Colonic mucosa (tissue), 4 donors: Measurements from ENCODE around the gene SPACA7. TPM values are rescaled to one million over a fixed set of nuclear protein-coding genes. Genes with fewer than 3 reads are reported as not detected.

ENCODE experiments used
- DNase-seq: peaks from one replicate; pipeline ENCODE4 v3.0.0-alpha.2; 2020
- H3K27ac ChIP-seq: fragments of 200-600 bp; one replicate; pipeline ENCODE4 v1.8.0; 2021
- H3K27me3 ChIP-seq: fragments of 200-600 bp; one replicate; pipeline ENCODE4 v1.8.0; 2021
- H3K36me3 ChIP-seq: fragments of 200-600 bp; one replicate; pipeline ENCODE4 v1.8.0; 2021
- H3K4me1 ChIP-seq: fragments of 200-600 bp; one replicate; pipeline ENCODE4 v1.8.0; 2021; ENCODE audit warnings: mild to moderate bottlenecking
- H3K4me3 ChIP-seq: fragments of 200-600 bp; one replicate; pipeline ENCODE4 v1.8.0; 2021
- H3K9ac ChIP-seq, 2 donors: one replicate each; pipeline ENCODE4 v1.7.0; 2013; ENCODE audit warnings: control low read depth in 2 of 2, low read depth in 2 of 2, low read length in 2 of 2
- H3K9me3 ChIP-seq: fragments of 200-600 bp; one replicate; pipeline ENCODE4 v1.8.0; 2021
- CTCF ChIP-seq: fragments of 200-600 bp; IDR thresholded peaks from one replicate; pipeline ENCODE4 v1.8.0; 2022; ENCODE audit warnings: antibody characterized with exemption, mild to moderate bottlenecking
- intact Hi-C: fragments of 100-400 bp; cut with DNase I; formaldehyde crosslinking; loops from one replicate; pipeline ENCODE4 v1.14.1; 2022
- total RNA-seq, 2 donors: library from RNA; stranded (reverse); fragmentation: NEBNext Ultra II Directional in 1 of 2; extraction: Animal tissue kit (Norgen Biotek cat#: 25700) in 1 of 2; gene quantifications; one replicate each; pipeline ENCODE4 v1.2.1, GENCODE V29; 2021
- donor health status: healthy.
- donor health status: DM: no; HTN: no; CAD: no.
- donor health status: DM: no; HTN: no; CAD: no.

Gene SPACA7
- total RNA-seq, 2 donors from 2014 or later, result not detected

DNA sequence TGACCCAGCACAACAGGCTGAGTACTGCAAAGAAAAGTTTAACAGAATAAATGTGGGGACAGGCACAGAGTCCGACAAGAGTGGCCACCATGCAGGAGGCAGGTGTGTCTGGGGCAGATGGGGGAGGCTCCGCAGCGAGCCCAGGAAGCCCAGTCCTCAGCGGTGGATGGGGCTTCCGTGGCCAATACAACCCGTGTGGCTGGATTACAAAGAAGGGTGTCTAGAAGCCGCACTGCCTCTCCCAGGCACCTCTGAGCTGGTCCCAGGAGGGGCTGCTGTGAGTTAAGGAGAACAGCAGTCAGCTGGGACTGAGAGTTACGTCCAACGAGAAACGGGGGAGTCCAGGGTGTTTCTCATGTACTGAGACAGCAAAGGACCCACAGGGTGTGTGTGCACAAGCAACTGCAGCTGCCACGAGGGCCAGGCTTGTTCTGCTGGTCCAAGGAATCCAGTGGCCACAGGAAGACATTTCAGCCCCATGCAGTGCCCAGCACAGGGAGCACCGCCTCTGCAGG is 70.2 kb downstream of the SPACA7 start:
- no peak for TF ChIP-seq CTCF
- no peak overlapping the region for H3K9ac ChIP-seq
- no peaks in the 10 kb centered on the region for H3K9me3 ChIP-seq
- no peak overlapping the region for H3K27ac ChIP-seq
- H3K4me1 ChIP-seq, result no peaks in the 10 kb centered on the region
- no peaks in the 10 kb centered on the region for H3K36me3 ChIP-seq
- intact Hi-C loops, result loop anchor here (5.0 to 10.0 kb wide), 2 partner anchors 382 to 974 kb away; partner anchors contain the start of gene SOX1
- no peak overlapping the region for H3K4me3 ChIP-seq
- peaks cover 7% of the 10 kb centered on the region for H3K27me3 ChIP-seq
- DNase-seq, result peak; percentile 3

DNA sequence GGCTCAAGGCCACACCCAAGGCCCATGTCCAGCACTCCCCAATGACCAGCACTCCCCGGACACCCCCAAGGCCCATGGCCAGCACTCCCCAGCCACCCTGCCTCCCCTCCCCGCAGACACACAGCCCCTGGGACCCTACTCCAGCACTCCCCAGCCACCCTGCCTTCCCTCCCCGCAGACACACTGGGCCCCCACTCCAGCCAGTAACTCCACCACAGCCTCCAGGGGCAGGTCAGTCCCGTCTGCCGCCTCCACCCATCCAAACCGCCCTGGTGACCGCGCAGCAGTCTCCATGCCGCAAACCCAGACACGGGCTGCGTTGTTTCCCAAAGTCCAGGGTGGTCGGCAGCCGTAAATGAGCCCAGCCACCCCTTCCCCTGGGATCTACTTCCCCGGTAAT is 70.7 kb downstream of the SPACA7 start:
- intact Hi-C loops, result loop anchor here (5.0 to 10.0 kb wide), 2 partner anchors 382 to 975 kb away; partner anchors contain the start of gene SOX1
- no peaks in the 10 kb centered on the region for H3K36me3 ChIP-seq
- H3K4me1 ChIP-seq, result no peaks in the 10 kb centered on the region
- no peaks in the 10 kb centered on the region for H3K9me3 ChIP-seq
- no peak overlapping the region for H3K9ac ChIP-seq
- H3K4me3 ChIP-seq, result no peak overlapping the region
- DNase-seq, result peak; percentile 3
- TF ChIP-seq CTCF, result no peak
- no peak overlapping the region for H3K27ac ChIP-seq
- H3K27me3 ChIP-seq, result peaks cover 7% of the 10 kb centered on the region

- Histone ChIP-seq H3K27ac (no peak overlapping the region), H3K9me3 (no peaks in the 10 kb centered on the region), H3K36me3 (no peaks in the 10 kb centered on the region), H3K27me3 (peaks cover 7% of the 10 kb centered on the region), H3K4me3 (no peak overlapping the region), H3K4me1 (no peaks in the 10 kb centered on the region), H3K9ac (no peak overlapping the region)
- intact Hi-C loops, result loop anchor here (5.0 to 10.0 kb wide), 2 partner anchors 383 to 975 kb away; partner anchors contain the start of gene SOX1
- no peak for TF ChIP-seq CTCF
- DNase-seq, result peak; percentile 3
Measured at GRCh38 chr13:112447306-112447705, 71.2 kb downstream of the SPACA7 start.

GRCh38 chr13:112447761-112448603 is 71.8 kb downstream of the SPACA7 start:
- peaks cover 6% of the 10 kb centered on the region for H3K27me3 ChIP-seq

More at GRCh38 chr13:112447761-112448603, 71.8 kb downstream of the SPACA7 start:
- TF ChIP-seq CTCF, result no peak
- Histone ChIP-seq H3K9me3 (no peaks in the 10 kb centered on the region), H3K36me3 (no peaks in the 10 kb centered on the region), H3K9ac (no peak overlapping the region), H3K4me1 (no peaks in the 10 kb centered on the region), H3K27ac (no peak overlapping the region), H3K4me3 (no peak overlapping the region)
- peak; percentile 15 for DNase-seq
- intact Hi-C loops, result loop anchor here (5.0 to 10.0 kb wide), 2 partner anchors 383 to 976 kb away; partner anchors contain the start of gene SOX1
